ENCODE results near the gene BRSK2.
"Not testable (repeated sequence)": the region's sequence is repeated elsewhere in the genome, so short reads cannot be mapped to it uniquely, and the experiment has no call there.

Gene BRSK2

DNA sequence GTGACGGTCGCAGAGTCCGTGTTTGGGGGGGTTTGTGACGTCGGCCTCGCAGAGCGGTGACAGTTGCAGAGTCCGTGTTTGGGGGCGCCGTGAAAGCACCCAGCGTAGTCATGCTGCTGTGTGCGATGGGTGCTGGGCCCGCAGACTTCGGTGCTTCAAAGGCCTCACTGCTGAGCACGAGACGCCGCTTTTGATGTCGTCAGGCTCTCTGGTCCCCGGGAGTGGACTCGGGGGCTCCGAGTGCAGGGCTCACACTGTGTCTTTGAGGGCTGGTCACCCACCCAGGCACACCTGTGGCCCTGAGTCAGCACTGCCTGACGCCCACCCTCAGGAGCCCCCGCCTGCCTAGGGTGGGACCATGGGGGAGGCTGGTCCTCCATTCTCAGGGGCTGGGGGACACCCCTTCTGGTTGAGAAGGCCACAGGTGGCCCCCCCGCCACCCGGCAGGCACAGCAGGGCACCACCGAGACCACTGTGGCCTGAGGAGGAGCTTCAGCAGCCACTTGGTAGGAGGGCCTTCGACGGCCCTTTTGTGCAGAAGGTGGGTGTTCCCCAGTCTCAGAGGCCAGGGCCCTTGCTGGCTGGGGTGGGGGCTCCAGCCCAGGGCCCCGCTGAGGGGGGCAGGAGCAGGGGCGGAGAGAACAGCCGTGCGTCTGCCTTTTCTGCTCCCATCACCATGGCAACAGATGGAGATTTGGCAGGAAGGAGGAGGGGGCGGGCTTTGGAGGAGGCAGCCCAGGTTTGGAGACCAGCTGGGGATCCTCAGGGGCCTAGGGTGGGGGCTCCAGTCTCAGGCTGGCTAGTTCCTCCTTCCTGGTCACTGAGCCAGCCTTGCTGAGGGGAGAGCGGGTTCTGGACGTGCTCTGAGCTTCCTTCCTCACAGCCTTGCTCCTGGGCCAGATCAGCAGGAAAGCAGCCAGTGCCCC is 20.9 kb downstream of the BRSK2 start:
- DNase-seq: no peak

DNA sequence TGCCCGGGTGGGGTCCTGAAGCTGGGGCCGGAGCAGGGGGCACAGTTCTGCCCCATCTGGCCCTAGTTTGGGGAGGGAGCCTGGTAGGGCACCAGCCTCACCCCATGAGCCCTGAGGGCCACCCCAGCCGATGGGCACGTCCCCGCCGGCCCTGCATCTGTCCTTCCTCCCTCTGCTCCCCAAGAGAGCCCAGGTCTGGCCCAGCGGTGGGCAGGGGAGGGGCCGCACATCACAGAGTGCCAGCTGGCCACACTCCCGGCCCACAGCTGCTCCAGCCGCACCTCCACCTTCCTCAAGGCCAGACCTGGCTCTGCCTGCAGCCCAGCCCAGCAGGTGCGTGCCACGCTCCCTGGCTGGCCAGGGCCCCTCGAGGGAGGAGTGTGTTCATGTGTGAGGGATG is 21.6 kb downstream of the BRSK2 start:
- no peak for DNase-seq

DNA sequence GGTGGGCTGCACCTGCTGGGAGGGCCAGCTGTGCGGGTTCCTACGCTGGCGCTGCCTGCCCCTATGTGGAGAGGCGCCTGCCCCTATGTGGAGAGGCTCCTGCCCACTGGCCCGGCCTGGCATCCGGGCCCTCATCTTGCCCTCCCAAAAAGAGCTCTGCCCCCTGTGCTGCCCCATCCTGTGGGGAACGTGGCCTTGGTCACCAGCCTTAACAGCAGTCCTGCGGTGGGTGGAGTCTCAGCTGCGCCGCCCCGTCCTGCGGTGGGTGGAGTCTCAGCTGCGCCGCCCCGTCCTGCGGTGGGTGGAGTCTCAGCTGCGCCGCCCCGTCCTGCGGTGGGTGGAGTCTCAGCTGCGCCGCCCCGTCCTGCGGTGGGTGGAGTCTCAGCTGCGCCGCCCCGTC is 22.0 kb downstream of the BRSK2 start:
- not testable (repeated sequence) for DNase-seq

DNA sequence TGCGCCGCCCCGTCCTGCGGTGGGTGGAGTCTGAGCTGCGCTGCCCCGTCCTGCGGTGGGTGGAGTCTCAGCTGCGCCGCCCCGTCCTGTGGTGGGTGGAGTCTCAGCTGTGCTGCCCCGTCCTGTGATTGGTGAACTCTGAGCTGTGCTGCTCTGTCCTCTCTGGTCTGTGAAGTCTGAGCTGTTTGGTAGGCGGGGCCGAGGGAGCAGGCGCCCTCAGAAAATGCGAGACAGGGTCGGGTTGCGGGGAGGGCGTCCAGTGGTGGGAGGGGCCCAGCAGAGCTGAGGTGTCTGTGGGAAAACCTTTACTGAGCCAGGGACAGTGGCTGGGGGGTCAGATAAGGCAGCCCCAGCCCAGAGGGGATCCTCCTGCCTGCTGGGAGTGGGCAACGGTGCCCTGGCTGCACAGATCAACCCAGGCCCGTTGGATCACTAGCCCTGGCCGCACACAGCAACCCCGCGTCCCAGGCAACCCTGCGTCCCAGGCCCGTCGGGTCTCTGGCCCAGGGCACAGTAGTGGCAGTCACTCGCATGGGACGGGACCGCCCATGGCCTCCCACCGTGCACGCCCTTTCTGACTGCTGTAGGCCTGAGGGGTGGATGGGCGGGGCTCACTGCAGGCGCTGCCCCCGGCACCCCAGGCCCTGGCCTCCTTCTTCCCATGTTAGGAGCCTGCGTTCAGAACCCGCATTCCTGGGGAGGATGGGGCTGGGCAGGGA is 22.8 kb downstream of the BRSK2 start:
- no peak for DNase-seq

DNA sequence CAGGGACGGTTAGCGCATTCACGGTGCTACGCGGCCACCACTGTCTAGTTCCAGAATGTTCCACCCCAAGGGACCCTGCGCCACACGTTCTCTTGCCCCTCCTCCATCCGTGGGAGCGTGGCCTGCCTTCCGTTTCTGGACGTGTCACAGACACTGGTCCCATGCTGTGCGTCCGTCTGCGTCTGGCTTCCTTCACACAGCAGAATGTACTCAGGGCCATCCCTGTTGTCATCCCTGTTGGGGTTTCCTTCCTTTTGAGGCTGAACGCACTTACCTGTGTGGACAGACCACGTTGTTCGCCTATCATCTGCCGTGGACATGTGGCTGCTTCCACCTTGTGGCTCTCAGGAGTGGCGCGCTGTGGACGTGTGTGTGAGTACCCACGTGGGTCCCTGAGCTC is 24.9 kb downstream of the BRSK2 start:
- no peak for DNase-seq

DNA sequence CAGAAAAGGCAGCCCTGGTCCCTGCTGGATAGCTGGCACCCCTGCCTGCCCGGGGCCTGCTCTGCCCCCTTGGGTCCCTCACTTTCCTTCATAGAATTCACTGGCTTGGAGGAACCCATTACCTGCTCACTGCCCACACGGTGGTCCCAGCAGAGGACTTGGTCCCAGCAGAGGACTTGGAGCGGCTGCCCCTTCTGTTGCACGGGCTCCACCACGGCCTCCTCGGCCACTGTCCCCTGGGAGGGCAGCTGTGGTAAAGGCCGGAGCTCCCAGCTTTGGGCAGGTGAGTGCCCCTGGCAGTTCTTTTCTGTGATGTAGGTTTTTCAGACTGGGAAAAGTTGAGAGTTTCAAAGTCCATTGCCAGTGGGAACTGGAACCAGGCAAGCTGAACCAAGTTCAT is 25.9 kb downstream of the BRSK2 start:
- no peak for DNase-seq

DNA sequence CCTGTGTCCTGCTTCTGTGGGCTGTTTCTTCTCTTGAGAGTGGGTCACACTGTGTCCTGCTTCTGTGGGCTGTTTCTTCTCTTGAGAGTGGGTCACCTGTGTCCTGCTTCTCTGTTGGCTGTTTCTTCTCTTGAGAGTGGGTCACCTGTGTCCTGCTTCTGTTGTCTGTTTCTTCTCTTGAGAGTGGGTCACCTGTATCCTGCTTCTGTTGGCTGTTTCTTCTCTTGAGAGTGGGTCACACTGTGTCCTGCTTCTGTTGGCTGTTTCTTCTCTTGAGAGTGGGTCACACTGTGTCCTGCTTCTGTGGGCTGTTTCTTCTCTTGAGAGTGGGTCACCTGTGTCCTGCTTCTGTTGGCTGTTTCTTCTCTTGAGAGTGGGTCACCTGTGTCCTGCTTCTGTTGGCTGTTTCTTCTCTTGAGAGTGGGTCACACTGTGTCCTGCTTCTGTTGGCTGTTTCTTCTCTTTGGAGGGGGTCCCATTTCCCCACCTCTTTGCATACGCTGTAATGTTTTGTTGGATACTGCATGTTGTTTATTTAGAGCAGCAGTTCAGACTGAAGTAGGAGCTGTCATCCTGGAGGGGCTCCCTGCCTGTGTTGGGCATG is 28.6 kb downstream of the BRSK2 start:
- DNase-seq: not testable (repeated sequence)

DNA sequence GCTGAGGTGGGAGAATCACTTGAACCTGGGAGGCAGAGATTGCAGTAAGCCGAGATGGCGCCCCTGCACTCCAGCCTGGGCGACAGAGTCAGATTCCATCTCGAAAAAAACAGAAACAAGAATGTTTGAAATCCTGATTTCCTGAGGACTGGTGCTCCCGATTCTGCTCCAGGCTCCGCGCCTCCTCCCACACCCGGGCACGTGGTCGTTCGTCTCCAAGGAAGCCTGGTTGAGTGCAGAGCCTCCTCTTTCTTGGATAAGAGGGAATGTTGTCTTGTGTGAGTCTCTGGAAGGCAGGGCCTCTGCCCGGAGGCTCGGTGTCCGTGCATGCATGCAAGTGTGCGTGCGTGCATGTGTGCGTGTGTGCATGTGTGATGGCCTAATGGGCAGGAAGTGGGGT is 30.1 kb downstream of the BRSK2 start:
- DNase-seq: no peak

DNA sequence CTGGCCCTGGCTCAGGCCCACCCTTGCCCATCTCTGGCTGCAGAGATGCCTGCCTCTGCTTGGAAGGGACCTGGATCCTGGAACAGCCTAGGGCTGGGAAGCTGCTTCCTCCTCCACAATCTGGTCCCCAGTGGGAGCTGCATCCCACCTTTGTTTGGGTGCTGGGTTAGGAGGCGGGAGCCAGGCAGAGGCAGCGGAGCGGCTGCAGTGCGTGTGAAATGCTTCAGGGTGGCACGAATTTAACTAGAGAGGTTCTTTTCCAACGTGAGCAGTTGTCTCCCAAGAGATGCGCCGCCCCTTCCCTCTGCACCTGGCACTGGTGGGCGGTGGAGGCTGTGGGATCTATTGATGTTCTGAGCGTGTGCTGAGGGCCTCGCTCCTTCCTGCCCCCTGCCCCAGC is 31.6 kb downstream of the BRSK2 start:
- DNase-seq: no peak

DNA sequence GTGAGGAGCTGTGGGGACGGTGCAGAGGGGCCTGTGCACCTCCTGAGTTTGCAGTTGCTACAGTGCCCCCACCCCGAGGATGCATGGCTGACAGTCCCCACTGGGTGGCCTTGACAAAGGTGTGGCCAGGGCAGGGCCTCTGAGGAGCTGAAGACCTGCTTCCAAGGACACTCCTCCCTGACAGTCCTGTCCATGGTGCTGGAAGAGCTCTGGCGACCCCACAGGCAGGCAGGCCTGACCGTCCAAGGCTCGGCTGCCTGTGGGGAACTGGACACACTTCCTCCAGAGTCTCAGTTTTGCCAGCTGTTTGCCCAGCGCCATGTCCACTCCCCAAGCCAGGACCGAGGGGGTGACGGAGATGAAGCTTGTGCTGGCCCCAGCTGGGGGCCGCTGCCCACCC is 32.7 kb downstream of the BRSK2 start:
- no peak for DNase-seq

DNA sequence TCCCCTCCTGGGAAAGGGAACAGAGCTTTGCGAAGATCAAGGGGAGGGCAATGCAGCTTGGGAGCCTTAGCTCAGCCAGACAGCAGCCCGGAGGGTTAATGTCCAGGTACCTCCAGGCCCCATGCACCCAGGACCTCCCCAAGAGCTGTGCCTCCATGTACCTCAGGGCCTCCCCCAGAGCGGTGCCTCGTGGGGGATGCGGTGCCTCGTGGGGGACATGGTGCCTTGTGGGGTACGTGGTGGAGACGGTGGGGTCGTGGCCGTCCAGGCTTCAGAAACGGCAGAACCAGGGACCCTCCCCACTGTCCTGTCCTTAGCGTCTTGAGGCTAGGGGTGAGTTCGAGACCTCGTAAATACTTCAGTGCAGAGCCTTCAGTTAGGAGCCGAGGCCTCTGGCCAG is 33.2 kb downstream of the BRSK2 start:
- no peak for DNase-seq

DNA sequence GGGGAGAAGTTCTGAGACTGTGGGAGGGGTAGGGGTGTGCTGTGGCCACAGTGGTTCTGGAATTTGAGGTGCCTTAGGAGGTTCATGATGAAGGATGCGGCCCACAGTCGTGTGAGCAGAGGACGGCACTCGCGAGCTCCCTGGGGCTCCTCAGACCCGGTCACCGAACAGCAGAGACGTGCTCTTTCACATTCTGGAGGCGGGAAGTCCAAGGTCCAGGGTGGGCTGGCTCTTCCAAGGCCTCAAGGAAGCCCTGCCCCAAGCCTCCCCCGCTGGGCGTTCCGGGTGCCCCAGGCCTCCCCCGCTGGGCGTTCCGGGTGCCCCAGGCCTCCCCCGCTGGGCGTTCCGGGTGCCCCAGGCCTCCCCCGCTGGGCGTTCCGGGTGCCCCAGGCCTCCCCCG is 33.7 kb downstream of the BRSK2 start:
- not testable (repeated sequence) for DNase-seq

DNA sequence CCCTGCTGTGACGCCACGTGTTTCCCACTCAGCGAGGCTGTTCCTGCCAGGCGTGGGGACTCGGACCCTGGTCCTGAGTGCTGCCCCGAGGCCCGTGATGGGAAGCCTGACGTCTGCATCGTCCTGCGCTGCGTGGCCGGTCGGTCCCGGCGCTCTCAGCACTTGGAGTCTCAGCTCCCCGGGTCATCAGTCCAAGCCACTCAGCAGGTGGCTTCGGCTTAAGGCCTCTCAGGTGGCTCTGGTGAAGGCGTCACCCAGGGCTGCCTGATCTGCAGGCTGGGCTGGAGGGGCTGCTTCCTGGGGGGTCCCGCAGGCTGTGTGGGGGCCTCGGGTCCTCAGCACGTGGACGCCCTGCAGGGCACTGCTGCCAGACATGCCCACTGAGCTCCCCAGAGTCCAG is 35.3 kb downstream of the BRSK2 start:
- no peak for DNase-seq

DNA sequence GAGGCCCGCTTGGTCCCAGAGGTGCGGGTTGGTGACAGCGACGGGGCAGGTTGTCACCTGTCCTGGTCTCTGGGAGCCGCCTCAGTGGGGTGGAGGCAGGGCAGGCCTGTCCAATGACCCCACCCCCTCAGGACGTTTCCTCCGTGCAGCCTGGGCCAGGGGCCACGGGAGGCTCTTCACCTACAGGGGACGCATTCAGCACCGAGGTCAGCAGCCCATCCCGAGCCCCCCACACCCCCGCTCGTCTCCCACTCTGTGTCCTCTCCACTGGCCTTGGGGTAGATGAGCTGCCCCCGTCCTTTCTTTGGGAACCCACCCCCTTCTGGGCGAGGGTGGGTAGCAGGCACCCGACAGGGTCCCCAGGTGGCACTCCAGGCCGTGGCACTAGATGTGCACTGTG is 35.7 kb downstream of the BRSK2 start:
- no peak for DNase-seq

DNA sequence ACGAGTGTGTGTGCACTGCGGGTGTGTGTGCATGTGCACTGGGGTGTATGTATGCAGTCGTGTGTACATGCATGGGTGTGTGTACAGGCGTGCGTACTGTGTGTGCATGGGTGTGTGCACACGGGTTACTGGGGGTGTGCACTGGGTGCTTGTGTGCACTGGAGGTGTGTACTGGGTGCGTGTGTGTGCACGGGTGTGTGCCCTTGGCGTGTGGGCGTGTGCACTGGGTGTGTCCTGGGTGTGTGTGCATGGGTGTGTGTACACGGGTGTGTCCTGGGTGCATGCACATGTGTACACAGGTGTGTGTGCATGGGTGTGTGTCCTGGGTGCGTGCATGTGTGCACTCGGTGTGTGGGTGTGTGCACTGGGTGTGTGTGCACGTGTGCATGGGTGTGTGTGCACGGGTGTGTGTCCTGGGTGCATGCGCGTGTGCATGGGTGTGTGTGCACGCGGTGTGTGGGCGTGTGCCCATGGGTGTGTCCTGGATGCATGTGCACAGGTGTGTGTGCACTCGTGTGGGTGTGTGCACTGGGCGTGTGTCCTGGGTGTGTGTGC is 39.1 kb downstream of the BRSK2 start:
- DNase-seq: no peak

DNA sequence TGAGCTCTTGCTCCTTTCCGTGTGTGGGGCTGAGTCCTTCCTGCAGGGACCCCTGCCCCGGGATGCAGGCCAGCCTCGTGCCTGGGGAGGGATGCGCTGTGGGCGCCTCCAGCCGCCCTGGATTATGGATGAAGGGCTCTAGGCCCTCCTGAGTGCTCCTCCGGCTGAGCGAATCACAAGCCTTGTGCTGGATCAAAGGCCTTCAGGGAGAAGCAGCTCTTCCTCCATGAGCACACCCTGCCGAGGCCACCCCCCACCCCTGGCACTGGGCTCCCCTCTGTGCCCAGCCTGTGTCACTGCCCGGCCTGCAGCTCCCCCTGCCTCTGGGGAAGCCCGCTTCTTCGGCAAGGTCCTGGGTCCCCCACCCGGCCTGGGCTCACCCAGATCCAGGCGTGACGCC is 43.8 kb downstream of the BRSK2 start:
- no peak for DNase-seq

DNA sequence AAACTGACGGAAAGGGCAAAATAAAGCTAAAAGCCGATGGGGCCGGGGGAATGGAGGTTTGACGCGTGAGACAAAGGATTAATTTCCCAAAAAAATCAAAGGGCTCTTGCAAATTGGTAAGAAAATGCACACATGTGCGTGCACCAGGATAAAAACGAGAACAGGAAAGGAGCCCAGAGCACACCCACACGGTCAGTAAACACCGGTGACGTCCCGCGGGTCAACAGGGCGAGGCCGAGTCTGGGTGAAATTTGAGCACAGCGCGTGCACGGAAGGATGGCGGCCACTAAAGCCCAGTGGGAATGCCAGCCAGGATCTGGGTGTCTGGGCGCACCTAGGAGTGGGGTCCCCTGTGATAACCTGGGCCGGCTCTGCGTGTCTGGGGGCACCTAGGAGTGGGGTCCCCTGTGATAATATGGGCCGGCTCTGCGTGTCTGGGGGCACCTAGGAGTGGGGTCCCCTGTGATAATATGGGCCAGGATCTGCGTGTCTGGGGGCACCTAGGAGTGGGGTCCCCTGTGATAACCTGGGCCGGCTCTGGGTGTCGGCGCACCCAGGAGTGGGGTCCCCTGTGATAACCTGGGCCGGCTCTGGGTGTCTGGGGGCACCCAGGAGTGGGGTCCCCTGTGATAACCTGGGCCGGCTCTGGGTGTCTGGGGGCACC is 44.4 kb downstream of the BRSK2 start:
- DNase-seq: no peak

DNA sequence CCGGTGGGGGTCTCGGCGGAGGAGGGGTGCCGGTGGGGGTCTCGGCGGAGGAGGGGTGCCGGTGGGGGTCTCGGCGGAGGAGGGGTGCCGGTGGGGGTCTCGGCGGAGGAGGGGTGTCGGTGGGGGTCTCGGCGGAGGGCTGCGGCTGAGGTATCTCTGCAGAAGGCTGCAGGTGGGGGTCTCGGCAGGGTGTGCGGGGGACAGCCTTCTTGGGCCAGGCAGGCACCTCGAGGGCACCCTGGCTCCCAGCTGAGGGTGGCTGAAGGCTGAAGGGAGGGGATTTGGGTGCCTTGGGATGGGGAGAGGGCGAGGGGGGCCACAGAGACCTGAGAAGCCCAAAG is 45.7 kb downstream of the BRSK2 start:
- DNase-seq: not testable (repeated sequence)

DNA sequence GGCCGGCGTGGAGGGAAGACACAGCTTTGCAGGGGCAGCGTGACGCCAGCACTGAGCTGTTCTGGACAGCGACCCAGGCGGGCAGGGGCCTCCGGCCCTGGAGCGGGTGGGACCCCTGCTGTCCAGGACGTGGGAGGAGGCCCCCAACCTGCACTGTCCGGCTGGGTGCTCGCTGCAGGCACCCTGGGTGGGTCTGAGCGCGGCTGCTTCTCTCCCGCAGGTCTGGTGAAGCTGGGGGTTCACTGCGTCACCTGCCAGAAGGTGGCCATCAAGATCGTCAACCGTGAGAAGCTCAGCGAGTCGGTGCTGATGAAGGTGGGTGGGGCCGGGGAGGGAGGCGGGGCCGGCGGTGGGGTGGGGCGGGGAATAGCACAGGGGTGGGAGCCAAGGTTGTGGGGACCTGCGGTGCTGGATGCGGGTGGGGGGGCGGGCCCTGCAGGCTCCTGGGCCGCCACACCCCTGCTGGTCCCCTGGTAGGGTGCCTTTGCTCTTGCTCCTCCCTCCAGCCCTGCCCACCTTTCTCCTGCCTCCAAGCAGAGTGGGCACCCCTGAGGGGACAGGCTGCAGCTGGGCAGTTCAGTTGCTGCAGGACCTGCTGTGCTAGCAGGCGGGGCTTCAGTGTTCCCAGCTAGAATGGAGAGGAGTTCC is 46.2 kb downstream of the BRSK2 start:
- DNase-seq: no peak

DNA sequence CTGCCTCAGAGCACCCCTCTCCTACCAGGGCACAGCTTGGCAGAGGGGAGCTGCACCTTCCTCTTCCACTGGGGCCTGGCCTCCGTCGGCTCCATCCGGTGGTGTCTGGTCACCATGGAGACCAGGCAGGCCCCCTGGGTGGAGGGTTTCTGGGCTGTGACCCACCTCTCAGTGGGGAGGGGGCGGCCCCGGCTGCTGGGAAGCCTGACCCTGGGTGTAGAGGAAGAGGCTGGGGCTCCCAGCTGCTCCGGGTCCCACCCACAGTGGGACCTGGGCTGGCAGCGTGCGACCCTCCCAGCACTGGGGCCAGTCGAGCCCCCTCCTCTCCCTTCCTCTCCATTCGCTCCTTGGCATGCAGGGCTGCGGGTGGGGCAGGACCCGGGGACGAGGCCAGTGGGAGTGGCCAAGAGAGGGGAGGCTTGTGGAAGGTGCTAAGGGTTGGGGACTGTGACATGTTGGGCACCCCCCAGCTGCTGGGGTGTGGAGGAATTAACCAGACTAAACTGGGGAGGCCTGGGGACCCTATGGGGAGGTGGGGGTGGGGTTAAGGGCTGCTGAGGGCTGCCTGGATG is 46.8 kb downstream of the BRSK2 start:
- DNase-seq: no peak

DNA sequence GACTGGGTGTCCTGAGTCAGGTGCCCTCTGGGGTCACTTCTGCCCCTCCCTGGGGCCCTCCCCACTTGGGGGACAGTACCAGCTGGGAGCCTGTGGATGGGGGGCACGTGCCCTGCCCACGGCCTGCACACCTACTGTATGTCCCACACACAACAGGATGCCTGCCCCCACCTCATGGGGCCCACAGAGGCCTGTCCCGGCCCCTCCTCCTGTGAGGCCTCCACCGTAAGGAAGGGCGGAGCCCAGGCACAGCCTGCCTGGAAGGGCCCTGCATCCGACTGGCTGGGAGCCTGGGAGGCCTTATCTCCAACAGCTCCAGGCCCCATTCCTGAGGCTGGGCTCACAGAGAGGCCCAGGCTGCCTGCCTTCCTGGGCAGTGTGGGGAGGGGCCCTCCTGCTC is 47.8 kb downstream of the BRSK2 start:
- no peak for DNase-seq

DNA sequence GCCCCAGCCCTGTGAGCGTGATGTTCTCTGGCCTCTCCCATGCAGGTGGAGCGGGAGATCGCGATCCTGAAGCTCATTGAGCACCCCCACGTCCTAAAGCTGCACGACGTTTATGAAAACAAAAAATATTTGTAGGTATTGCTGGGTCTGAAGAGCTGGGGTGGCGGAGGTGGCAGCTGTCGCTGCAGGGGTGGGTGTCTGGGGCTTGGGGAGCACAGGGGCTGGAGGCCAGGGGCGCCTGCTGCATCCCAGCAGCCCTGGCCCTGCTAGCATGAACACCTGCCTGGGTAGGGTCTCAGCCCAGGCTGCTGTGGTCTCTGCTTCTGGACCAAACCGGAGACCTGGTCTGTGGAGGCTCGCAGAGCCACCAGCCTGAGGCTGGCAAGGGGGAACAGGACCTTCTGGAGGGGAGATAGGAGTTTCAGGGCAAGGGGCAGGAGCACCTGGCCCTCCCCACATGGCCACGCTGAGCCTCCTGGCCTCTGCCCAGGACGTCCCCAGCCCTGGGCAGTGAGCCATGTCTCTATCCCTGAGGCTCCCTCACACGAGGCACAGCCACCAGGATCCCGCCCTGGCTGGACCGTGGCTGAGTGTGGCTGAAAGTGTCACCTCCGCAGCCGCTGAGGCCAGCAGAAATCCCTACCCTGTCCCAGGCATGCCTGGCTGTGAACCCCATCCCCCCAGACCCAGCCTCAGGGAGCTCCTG is 48.7 kb downstream of the BRSK2 start:
- no peak for DNase-seq

All from GF-D8 (cell line).